Cardiac muscle cell (in vitro differentiated cells and primary cell): Measurements from ENCODE around the gene RPN1. TPM values are rescaled to one million over a fixed set of nuclear protein-coding genes. Genes with fewer than 3 reads are reported as not detected.
"Not testable (repeated sequence)": the region's sequence is repeated elsewhere in the genome, so short reads cannot be mapped to it uniquely, and the experiment has no call there.

ENCODE experiments used
- DNase-seq, 2 donors: peaks; one replicate each; pipeline versions ENCODE4 v3.0.0 to v3.0.0-alpha.2; 2010 to 2017; ENCODE audit warnings: low read depth in 1 of 2, low spot score in 1 of 2
- H3K27ac ChIP-seq: fragments of 200-600 bp; sonication (generic); 2 replicates; pipeline ENCODE4 v1.5.1; 2016
- H3K27me3 ChIP-seq: fragments of 200-600 bp; sonication (generic); 2 replicates; pipeline ENCODE4 v1.6.0; 2016; ENCODE audit warnings: control low read depth
- H3K36me3 ChIP-seq: fragments of 200-600 bp; sonication (generic); 2 replicates; pipeline ENCODE4 v1.5.1; 2016; ENCODE audit warnings: control low read depth
- H3K4me1 ChIP-seq: fragments of 200-600 bp; sonication (generic); 2 replicates; pipeline ENCODE4 v1.8.1; 2017; ENCODE audit warnings: low read depth, mild to moderate bottlenecking, mixed run types
- H3K4me3 ChIP-seq: fragments of 200-600 bp; sonication (generic); 2 replicates; pipeline ENCODE4 v1.5.1; 2016; ENCODE audit warnings: mild to moderate bottlenecking
- H3K9me3 ChIP-seq: fragments of 200-600 bp; sonication (generic); 2 replicates; pipeline ENCODE4 v1.5.1; 2017; ENCODE audit warnings: low read depth, mild to moderate bottlenecking, control low read depth
- polyA plus RNA-seq: library from polyadenylated mRNA; unstranded; fragments of >200 nt; fragmentation: Nextera tagmentation; extraction: Ambion mirVana; gene quantifications from 2 replicates; pipeline ENCODE4 v1.2.1, GENCODE V29; 2016
- total RNA-seq: library from RNA; depleted of rRNA; stranded (reverse); fragments of >200 nt; gene quantifications from 2 replicates; pipeline ENCODE4 v1.2.3, GENCODE V29; 2016
- TF ChIP-seq, protein P1 (sequence below): IDR thresholded peaks from 2 replicates; pipeline ENCODE4 v1.5.1; 2012; ENCODE audit warnings: low read depth, mild to moderate bottlenecking, low read length

The RPN1 gene
- total and polyA plus RNA-seq, 2 experiments from 2014 or later, result 202 to 328 TPM

DNA sequence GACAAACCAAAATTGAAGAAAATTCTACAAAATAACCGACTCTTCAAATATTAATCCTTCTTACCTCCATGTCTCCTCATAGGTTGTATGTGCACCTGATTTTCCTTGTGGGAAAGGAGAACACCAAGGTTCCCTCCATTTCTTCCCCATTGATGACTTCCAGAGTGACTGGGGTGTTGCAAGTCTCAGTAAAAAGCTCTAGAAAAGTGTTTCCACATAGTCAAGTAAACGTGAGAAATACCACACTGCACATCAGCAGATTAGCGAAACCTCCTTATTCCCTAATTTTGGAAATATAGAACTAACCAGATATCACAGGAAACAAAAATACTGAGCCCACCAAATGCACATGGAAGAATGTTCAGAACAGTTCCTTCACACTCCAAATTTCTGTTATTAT is 4.9 kb upstream of the RPN1 start:
- Histone ChIP-seq H3K27ac (no peak overlapping the region), H3K9me3 (no peaks in the 10 kb centered on the region), H3K4me3 (no peak overlapping the region), H3K4me1 (no peaks in the 10 kb centered on the region), H3K27me3 (no peaks in the 10 kb centered on the region), H3K36me3 (no peaks in the 10 kb centered on the region)
- DNase-seq, result no peak
- TF ChIP-seq, protein P1, sequence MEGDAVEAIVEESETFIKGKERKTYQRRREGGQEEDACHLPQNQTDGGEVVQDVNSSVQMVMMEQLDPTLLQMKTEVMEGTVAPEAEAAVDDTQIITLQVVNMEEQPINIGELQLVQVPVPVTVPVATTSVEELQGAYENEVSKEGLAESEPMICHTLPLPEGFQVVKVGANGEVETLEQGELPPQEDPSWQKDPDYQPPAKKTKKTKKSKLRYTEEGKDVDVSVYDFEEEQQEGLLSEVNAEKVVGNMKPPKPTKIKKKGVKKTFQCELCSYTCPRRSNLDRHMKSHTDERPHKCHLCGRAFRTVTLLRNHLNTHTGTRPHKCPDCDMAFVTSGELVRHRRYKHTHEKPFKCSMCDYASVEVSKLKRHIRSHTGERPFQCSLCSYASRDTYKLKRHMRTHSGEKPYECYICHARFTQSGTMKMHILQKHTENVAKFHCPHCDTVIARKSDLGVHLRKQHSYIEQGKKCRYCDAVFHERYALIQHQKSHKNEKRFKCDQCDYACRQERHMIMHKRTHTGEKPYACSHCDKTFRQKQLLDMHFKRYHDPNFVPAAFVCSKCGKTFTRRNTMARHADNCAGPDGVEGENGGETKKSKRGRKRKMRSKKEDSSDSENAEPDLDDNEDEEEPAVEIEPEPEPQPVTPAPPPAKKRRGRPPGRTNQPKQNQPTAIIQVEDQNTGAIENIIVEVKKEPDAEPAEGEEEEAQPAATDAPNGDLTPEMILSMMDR, result no peak

DNA sequence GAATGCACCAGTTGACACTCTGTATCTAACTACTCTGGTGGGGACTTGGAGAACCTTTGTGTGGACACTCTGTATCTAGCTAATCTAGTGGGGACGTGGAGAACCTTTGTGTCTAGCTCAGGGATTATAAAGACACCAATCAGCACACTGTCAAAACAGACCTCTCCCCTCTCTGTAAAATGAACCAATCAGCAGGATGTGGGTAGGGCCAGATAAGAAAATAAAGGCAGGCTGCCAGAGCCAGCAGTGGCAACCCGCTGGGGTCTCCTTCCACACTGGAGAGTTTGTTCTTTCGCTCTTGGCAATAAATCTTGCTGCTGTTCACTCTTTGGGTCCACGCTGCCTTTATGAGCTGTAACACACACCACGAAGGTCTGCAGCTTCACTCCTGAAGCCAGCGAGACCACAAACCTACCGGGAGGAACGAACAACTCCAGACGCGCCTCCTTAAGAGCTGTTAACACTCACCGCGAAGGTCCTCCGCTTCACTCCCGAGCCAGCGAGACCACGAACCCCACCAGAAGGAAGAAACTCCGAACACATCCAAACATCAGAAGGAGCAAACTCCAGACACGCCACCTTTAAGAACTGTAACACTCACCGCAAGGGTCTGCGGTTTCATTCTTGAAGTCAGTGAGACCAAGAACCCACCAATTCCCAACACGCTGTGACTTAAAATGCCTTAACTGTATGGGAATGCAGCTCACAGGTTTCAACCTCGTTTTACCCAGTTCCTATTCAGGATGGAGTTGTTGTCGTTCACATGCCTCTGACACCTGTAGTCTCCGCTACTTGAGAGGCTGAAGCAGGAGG is 3.6 kb upstream of the RPN1 start:
- H3K4me3 ChIP-seq, result not testable (repeated sequence)

DNA sequence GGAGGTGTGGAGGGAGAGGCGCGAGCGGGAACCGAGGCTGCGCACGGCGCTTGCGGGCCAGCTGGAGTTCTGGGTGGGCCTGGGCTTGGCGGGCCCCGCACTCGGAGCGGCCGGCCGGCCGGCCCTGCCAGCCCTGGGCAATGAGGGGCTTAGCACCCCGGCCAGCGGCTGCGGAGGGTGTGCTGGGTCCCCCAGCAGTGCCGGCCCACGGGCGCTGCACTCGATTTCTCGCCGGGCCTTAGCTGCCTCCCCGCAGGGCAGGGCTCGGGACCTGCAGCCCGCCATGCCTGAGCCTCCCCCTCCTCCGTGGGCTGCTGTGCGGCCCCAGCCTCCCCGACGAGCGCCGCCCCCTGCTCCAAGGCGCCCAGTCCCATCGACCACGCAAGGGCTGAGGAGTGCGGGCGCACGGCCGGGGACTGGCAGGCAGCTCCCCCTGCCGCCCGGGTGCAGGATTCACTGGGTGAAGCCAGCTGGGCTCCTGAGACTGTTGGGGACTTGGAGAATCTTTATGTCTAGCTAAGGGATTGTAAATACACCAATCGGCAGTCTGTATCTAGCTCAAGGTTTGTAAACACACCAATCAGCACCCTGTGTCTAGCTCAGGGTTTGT is 2.9 kb upstream of the RPN1 start:
- H3K36me3 ChIP-seq, H3K9me3 ChIP-seq, H3K27me3 ChIP-seq, H3K4me3 ChIP-seq, H3K27ac ChIP-seq, H3K4me1 ChIP-seq: not testable (repeated sequence)
- peak in 1 of 2 donors; percentile 38 for DNase-seq
- TF ChIP-seq, protein P1, result peak; percentile 9

More for the DNA sequence above, 3.6 kb upstream of the RPN1 start:
- not testable (repeated sequence) for H3K36me3 ChIP-seq, DNase-seq, H3K27me3 ChIP-seq, H3K27ac ChIP-seq, H3K4me1 ChIP-seq, H3K9me3 ChIP-seq

DNA sequence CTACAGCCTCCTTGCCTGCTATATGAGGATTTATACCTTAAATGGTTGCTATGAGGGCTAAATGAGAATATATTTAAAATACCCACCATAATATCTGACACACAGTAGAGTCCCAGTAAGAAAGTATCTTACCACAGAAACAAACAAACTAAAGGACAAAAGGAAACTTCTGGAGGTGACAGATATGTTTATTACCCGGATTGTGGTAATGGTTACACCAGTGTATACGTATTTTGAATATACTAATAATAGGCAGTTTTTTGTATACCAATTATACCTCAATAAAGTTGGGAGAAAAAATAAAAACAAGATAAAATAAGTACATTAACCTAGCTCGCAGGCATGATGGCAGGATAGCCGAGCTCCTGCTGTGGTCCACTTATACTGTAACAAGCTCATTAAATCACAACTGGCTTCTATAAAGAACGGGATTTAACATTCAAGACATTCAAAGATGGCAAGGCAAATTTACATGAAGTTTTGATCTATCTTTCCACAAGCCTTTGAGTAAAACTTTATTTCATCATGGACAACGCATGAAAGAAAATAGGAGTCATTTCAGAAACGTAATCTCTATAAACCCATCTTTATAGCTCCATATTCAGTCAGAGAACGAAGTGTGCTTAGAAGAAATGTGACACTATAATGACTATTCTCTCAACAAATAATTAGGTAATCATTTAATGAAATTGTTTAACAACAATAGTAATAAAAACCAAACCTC is 1.5 kb downstream of the RPN1 start:
- TF ChIP-seq, protein P1, result no peak
- DNase-seq, result no peak
- peaks cover 7% of the 10 kb centered on the region for H3K4me1 ChIP-seq
- peaks cover 4% of the 10 kb centered on the region for H3K36me3 ChIP-seq
- H3K27me3 ChIP-seq, result no peaks in the 10 kb centered on the region
- peak overlapping the region; percentile 83 for H3K4me3 ChIP-seq
- no peaks in the 10 kb centered on the region for H3K9me3 ChIP-seq
- H3K27ac ChIP-seq, result peak overlapping the region; percentile 93

DNA sequence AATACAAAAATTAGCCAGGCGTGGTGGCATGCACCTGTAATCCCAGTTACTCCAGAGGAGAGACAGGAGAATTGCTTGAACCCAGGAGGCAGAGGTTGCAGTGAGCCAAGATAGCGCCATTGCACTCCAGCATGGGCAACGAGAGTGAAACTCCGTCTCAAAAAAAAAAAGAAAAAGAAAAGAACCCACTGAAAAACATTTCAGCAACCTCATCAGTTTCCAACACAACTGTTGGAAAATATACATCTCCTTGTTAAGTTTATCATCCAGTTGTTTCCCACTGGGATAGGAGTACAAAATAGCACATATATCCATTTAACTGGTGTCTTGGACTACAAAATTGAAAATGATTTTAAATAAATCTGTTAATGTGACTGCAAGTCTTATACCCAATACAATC is 2.2 kb downstream of the RPN1 start:
- H3K4me3 ChIP-seq, result no peak overlapping the region
- DNase-seq, result no peak
- TF ChIP-seq, protein P1, result no peak
- H3K4me1 ChIP-seq, result peaks cover 7% of the 10 kb centered on the region
- no peak overlapping the region for H3K27ac ChIP-seq
- H3K36me3 ChIP-seq, result peaks cover 9% of the 10 kb centered on the region
- H3K9me3 ChIP-seq, result no peaks in the 10 kb centered on the region
- no peaks in the 10 kb centered on the region for H3K27me3 ChIP-seq
